Activated B cell treated with CpG ODN at 0.5 μM for 24 hours (primary cell): ENCODE data around the gene MBNL2. TPM values are rescaled to one million over a fixed set of nuclear protein-coding genes. Genes with fewer than 3 reads are reported as not detected.

ENCODE experiments used
- ATAC-seq: fragments of 200-7000 bp; cut with Tn5 transposase; one replicate; pipeline ENCODE4 v1.10.0; 2021; ENCODE audit warnings: low read depth, mild to moderate bottlenecking, moderate library complexity
- CTCF ChIA-PET: fragments of 350-600 bp; sonication (Branson Sonifier 250); formaldehyde crosslinking; loops from one replicate; lab custom pipeline; 2021; ENCODE audit warnings: antibody characterized with exemption; lab: Charles Lee
- POLR2A ChIA-PET: fragments of 350-600 bp; sonication (Branson Sonifier 250); formaldehyde crosslinking; loops from one replicate; lab custom pipeline; 2021; ENCODE audit warnings: antibody characterized with exemption; lab: Charles Lee
- DNase-seq: peaks from one replicate; pipeline ENCODE4 v3.0.0; 2022
- H3K27ac Mint-ChIP-seq: one replicate; pipeline ENCODE4 v1.8.0; 2020; ENCODE audit warnings: mixed read lengths
- H3K27me3 Mint-ChIP-seq: one replicate; pipeline ENCODE4 v1.8.0; 2021; ENCODE audit warnings: mixed read lengths
- H3K36me3 Mint-ChIP-seq: one replicate; pipeline ENCODE4 v1.8.0; 2021; ENCODE audit warnings: low read depth, mixed read lengths
- H3K4me1 Mint-ChIP-seq: one replicate; pipeline ENCODE4 v1.8.0; 2021; ENCODE audit warnings: mixed read lengths
- H3K4me3 Mint-ChIP-seq: one replicate; pipeline ENCODE4 v1.8.0; 2020; ENCODE audit warnings: mild to moderate bottlenecking, mixed read lengths
- H3K9me3 Mint-ChIP-seq: one replicate; pipeline ENCODE4 v1.8.0; 2020; ENCODE audit warnings: mixed read lengths
- CTCF ChIP-seq: fragments of 200-600 bp; IDR thresholded peaks from one replicate; pipeline ENCODE4 v1.8.0; 2022; ENCODE audit warnings: antibody characterized with exemption, mild to moderate bottlenecking
- intact Hi-C: fragments of 100-400 bp; cut with micrococcal nuclease; formaldehyde crosslinking; loops from one replicate; pipeline ENCODE4 v1.15.1; 2024
- total RNA-seq: library from RNA; stranded (reverse); gene quantifications from 2 replicates; pipeline ENCODE4 v1.2.3, GENCODE V29; 2022

Gene MBNL2
- total RNA-seq, 1 donor from 2014 or later = 18.8 TPM

GRCh38 chr13:97279913-97280312 is 57.8 kb downstream of the MBNL2 start:
- no peak for TF ChIP-seq CTCF

GRCh38 chr13:97280478-97280877 is 58.3 kb downstream of the MBNL2 start:
- Mint-ChIP-seq H3K27me3 (no peaks in the 10 kb centered on the region), H3K27ac (no peak overlapping the region), H3K36me3 (peaks cover 51% of the 10 kb centered on the region), H3K4me3 (peak overlapping the region; percentile 13), H3K9me3 (peaks cover 7% of the 10 kb centered on the region), H3K4me1 (peaks cover 61% of the 10 kb centered on the region)
- POLR2A ChIA-PET = no interaction called here
- TF ChIP-seq CTCF = no peak
- CTCF ChIA-PET = no interaction called here
- no peak for DNase-seq
- intact Hi-C loops = no loop called here
- no peak for ATAC-seq

More at GRCh38 chr13:97279913-97280312, 57.8 kb downstream of the MBNL2 start:
- peaks cover 7% of the 10 kb centered on the region for H3K9me3 Mint-ChIP-seq
- H3K4me3 Mint-ChIP-seq = no peak overlapping the region
- ChIA-PET POLR2A (no interaction called here), CTCF (no interaction called here)
- intact Hi-C loops = no loop called here
- H3K36me3 Mint-ChIP-seq = peaks cover 57% of the 10 kb centered on the region
- ATAC-seq (no peak), DNase-seq (no peak)
- H3K27me3 Mint-ChIP-seq = no peaks in the 10 kb centered on the region
- H3K27ac Mint-ChIP-seq = no peak overlapping the region
- H3K4me1 Mint-ChIP-seq = peaks cover 67% of the 10 kb centered on the region

- no peak overlapping the region for H3K27ac Mint-ChIP-seq
- H3K27me3 Mint-ChIP-seq = no peaks in the 10 kb centered on the region
- TF ChIP-seq CTCF = no peak
- peaks cover 50% of the 10 kb centered on the region for H3K36me3 Mint-ChIP-seq
- peaks cover 59% of the 10 kb centered on the region for H3K4me1 Mint-ChIP-seq
- ChIA-PET CTCF (no interaction called here), POLR2A (no interaction called here)
- DNase-seq (no peak), ATAC-seq (no peak)
- intact Hi-C loops = no loop called here
- H3K9me3 Mint-ChIP-seq = peaks cover 2% of the 10 kb centered on the region
- H3K4me3 Mint-ChIP-seq = no peak overlapping the region
Observed at GRCh38 chr13:97281028-97281427, 58.9 kb downstream of the MBNL2 start.

GRCh38 chr13:97282705-97283104 is 60.6 kb downstream of the MBNL2 start:
- Mint-ChIP-seq H3K36me3 (peaks cover 42% of the 10 kb centered on the region), H3K4me1 (peaks cover 50% of the 10 kb centered on the region), H3K27ac (no peak overlapping the region), H3K4me3 (no peak overlapping the region), H3K9me3 (no peaks in the 10 kb centered on the region), H3K27me3 (no peaks in the 10 kb centered on the region)
- no peak for DNase-seq
- ATAC-seq = no peak
- CTCF ChIA-PET = no interaction called here
- intact Hi-C loops = no loop called here
- no peak for TF ChIP-seq CTCF
- POLR2A ChIA-PET = no interaction called here

GRCh38 chr13:97283888-97284287 is 61.8 kb downstream of the MBNL2 start:
- Mint-ChIP-seq H3K27ac (no peak overlapping the region), H3K4me1 (peaks cover 47% of the 10 kb centered on the region), H3K36me3 (peaks cover 47% of the 10 kb centered on the region), H3K9me3 (no peaks in the 10 kb centered on the region), H3K27me3 (no peaks in the 10 kb centered on the region), H3K4me3 (no peak overlapping the region)
- intact Hi-C loops = no loop called here
- ChIA-PET POLR2A (no interaction called here), CTCF (no interaction called here)
- no peak for ATAC-seq
- DNase-seq = no peak
- no peak for TF ChIP-seq CTCF
